Measurements from ENCODE around the gene PARP11. TPM values are rescaled to one million over a fixed set of nuclear protein-coding genes. Genes with fewer than 3 reads are reported as not detected.
A peak's percentile ranks its signal among the peaks of the same experiment; 100 is the strongest.

PARP11 gene
- total RNA-seq, 1 experiment from 2014 or later: 2.7 TPM

DNA sequence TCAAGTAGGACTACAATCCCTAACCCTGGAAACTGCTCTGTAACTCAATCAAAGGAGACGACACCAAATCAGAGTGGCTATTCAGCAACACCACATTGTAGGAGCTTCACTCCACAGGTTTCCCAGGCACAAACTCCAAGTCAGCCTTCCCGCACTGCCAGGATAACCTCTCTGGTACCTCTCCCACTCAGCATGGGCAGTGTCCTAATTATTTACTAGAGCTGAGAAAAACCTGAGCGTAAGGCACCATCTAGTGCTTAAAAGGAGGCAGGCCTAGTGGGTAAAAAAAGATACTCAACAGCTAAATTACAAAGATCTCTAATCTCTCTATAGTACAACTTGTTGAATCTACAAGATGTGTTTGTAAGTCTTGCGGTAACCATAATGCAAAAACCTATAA lies 36.1 kb downstream of the PARP11 start (continued):
- TF ChIP-seq RAD21 (IDR thresholded peaks at IDR 0.05; ENCODE audit: low read depth) (peak; percentile 22; the same call in 1 of the 2 replicates), ELF1 (IDR thresholded peaks at IDR 0.05; ENCODE audit: borderline replicate concordance, low read depth) (no peak)
- TF ChIP-seq, protein P1, sequence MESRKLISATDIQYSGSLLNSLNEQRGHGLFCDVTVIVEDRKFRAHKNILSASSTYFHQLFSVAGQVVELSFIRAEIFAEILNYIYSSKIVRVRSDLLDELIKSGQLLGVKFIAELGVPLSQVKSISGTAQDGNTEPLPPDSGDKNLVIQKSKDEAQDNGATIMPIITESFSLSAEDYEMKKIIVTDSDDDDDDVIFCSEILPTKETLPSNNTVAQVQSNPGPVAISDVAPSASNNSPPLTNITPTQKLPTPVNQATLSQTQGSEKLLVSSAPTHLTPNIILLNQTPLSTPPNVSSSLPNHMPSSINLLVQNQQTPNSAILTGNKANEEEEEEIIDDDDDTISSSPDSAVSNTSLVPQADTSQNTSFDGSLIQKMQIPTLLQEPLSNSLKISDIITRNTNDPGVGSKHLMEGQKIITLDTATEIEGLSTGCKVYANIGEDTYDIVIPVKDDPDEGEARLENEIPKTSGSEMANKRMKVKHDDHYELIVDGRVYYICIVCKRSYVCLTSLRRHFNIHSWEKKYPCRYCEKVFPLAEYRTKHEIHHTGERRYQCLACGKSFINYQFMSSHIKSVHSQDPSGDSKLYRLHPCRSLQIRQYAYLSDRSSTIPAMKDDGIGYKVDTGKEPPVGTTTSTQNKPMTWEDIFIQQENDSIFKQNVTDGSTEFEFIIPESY (IDR thresholded peaks at IDR 0.05; ENCODE audit: extremely low read depth, insufficient replicate concordance, low read length): no peak
- TF ChIP-seq, protein P2, sequence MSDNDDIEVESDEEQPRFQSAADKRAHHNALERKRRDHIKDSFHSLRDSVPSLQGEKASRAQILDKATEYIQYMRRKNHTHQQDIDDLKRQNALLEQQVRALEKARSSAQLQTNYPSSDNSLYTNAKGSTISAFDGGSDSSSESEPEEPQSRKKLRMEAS (IDR thresholded peaks at IDR 0.05): no peak

DNA sequence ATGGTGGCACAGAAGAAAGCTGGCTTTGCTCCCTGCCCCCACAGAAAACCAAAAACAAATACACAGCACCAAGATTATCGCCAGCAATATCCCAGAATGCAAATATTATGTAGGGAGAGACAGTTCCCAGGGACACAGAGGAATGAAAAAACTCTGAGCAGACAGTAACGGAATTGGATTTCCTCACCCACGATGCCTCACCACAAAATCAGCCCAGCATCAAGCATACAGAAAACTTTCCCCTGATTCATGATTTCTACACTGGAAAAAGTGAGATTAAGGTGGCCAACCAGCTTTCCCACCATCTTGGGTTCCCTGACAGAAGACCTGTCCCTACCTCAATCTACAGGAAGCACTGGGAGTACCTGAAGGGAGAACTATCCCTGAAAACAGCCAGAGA lies 36.6 kb downstream of the PARP11 start:
- Histone ChIP-seq H3K36me3 (ENCODE audit: control insufficient read depth in 1 of 2, insufficient read depth in 2 of 2, low read length in 2 of 2) (no peaks in the 10 kb centered on the region), H2AFZ (ENCODE audit: low read depth, low read length, poor library complexity, severe bottlenecking) (no peak overlapping the region), H4K20me1 (ENCODE audit: insufficient read depth) (no peaks in the 10 kb centered on the region), H3K27ac (ENCODE audit: low read depth, low read length) (no peak overlapping the region), H3K4me2 (ENCODE audit: low read length) (no peak overlapping the region), H3K9me3 (ENCODE audit: control insufficient read depth in 1 of 2, insufficient read depth in 1 of 2, low read depth in 1 of 2, low read length in 2 of 2) (no peaks in the 10 kb centered on the region; a peak in 1 of 4 replicates), H3K79me2 (ENCODE audit: insufficient read depth, low read length) (no peaks in the 10 kb centered on the region), H3K4me3 (replicated peaks in 1 of 2; ENCODE audit: low read depth in 1 of 2, low read length in 2 of 2) (no peak overlapping the region), H3K27me3 (ENCODE audit: insufficient read depth, low read length) (no peaks in the 10 kb centered on the region), H3K4me1 (ENCODE audit: control insufficient read depth in 1 of 2, insufficient read depth in 2 of 2, low read length in 2 of 2) (no peaks in the 10 kb centered on the region), H3K9me2 (ENCODE audit: insufficient read depth) (no peaks in the 10 kb centered on the region), H3K9ac (ENCODE audit: low read length) (no peak overlapping the region)
- RAD21 ChIA-PET (ENCODE audit: low non-redundant PET in 1 of 2, low total read pairs in 2 of 2, uncharacterized antibody in 2 of 2, unreplicated experiment in 2 of 2): no interaction called here
- no TSS peak for BruUV-seq (replicated peaks)
- CTCF ChIA-PET: interaction anchor here (1.1 kb wide), 1 partner anchor 536 kb away, joined by 5 read pairs; no protein-coding TSS in a partner anchor
- intact Hi-C loops (cut with micrococcal nuclease): no loop called here
- ATAC-seq (no peak), DNase-seq (ENCODE audit: low read depth, low spot score) (no peak)
- POLR2A ChIA-PET: no interaction called here
- no peak for TF ChIP-seq POLR2A (IDR thresholded peaks at IDR 0.05; ENCODE audit: borderline replicate concordance, extremely low read depth, insufficient read depth, insufficient read length)
- no peak for TF ChIP-seq EGR1 (IDR thresholded peaks at IDR 0.05; ENCODE audit: low read depth)
- TF ChIP-seq ZFX (IDR thresholded peaks at IDR 0.05): no peak
- TF ChIP-seq JUND (IDR thresholded peaks at IDR 0.05): no peak
- TF ChIP-seq SP1 (IDR thresholded peaks at IDR 0.05; ENCODE audit: low read depth): no peak
- no peak for TF ChIP-seq SRF (IDR thresholded peaks at IDR 0.05; ENCODE audit: low read depth)
- no peak for TF ChIP-seq CBX3 (IDR thresholded peaks at IDR 0.05; ENCODE audit: low read depth)
- no peak for TF ChIP-seq EZH2 (IDR thresholded peaks at IDR 0.05)
- TF ChIP-seq ELF1 (IDR thresholded peaks at IDR 0.05; ENCODE audit: borderline replicate concordance, low read depth): no peak
- no peak for TF ChIP-seq FOSL1 (IDR thresholded peaks at IDR 0.05; ENCODE audit: low read depth)
- TF ChIP-seq TCF7L2 (IDR thresholded peaks at IDR 0.05; ENCODE audit: borderline replicate concordance, extremely low read depth, insufficient read depth, insufficient read length): no peak
- no peak for TF ChIP-seq CEBPB (IDR thresholded peaks at IDR 0.05; ENCODE audit: low read depth)
- TF ChIP-seq ZNF274 (IDR thresholded peaks at IDR 0.05; ENCODE audit: low read depth, low read length): no peak
- TF ChIP-seq EZH2phosphoT487 (IDR thresholded peaks at IDR 0.05; ENCODE audit: borderline replicate concordance): no peak
- no peak for TF ChIP-seq YY1 (IDR thresholded peaks at IDR 0.05; ENCODE audit: extremely low read depth, insufficient replicate concordance, low read depth, low read length)
- no peak for TF ChIP-seq RAD21 (IDR thresholded peaks at IDR 0.05; ENCODE audit: low read depth)
- TF ChIP-seq, protein P3, sequence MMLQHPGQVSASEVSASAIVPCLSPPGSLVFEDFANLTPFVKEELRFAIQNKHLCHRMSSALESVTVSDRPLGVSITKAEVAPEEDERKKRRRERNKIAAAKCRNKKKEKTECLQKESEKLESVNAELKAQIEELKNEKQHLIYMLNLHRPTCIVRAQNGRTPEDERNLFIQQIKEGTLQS (IDR thresholded peaks at IDR 0.05): no peak
- TF ChIP-seq, protein P2 (IDR thresholded peaks at IDR 0.05): no peak
- TF ChIP-seq, protein P4, sequence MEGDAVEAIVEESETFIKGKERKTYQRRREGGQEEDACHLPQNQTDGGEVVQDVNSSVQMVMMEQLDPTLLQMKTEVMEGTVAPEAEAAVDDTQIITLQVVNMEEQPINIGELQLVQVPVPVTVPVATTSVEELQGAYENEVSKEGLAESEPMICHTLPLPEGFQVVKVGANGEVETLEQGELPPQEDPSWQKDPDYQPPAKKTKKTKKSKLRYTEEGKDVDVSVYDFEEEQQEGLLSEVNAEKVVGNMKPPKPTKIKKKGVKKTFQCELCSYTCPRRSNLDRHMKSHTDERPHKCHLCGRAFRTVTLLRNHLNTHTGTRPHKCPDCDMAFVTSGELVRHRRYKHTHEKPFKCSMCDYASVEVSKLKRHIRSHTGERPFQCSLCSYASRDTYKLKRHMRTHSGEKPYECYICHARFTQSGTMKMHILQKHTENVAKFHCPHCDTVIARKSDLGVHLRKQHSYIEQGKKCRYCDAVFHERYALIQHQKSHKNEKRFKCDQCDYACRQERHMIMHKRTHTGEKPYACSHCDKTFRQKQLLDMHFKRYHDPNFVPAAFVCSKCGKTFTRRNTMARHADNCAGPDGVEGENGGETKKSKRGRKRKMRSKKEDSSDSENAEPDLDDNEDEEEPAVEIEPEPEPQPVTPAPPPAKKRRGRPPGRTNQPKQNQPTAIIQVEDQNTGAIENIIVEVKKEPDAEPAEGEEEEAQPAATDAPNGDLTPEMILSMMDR (IDR thresholded peaks at IDR 0.05 in 2 of 3, conservative IDR thresholded peaks at IDR 0.05 in 1 of 3; ENCODE audit: borderline replicate concordance in 1 of 3, insufficient read depth in 1 of 3, low read depth in 2 of 3, low read length in 2 of 3): no peak

All from HCT116 (cell line).